GOT3 (cell line): Measurements from ENCODE around the gene NEURL1B.
"Not testable (repeated sequence)": the region's sequence is repeated elsewhere in the genome, so short reads cannot be mapped to it uniquely, and the experiment has no call there.

ENCODE experiments used
- DNase-seq: peaks from one replicate; lab custom pipeline; 2025; ENCODE audit warnings: mixed read lengths; lab: John Stamatoyannopoulos, UW

Gene NEURL1B

GRCh38 chr5:172657524-172658233, 16.6 kb downstream of the NEURL1B start:
- not testable (repeated sequence) for DNase-seq

DNA sequence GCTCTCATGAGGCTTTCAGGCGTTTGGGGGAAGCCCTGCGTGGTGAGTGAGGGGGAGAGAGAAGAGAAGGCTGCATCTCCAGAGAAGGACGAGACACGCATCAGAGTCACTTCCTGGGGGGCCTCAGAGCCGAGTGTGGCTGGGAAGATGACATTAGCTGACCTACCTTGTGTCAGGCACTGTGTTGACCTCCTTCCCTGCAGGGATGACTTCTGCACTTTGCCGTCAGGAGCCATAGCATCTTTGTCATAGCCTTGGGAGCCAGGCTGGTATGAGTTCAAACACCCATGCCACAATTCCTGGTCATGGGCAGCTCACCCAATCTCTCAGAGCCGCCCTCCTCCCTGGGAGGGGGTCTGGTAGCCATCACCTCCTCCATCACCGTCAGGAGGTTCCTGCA, 17.3 kb downstream of the NEURL1B start:
- no peak for DNase-seq

- DNase-seq, result no peak
These were observed 18.0 kb downstream of the NEURL1B start for GRCh38 chr5:172658961-172659501.

GRCh38 chr5:172659570-172659908, 18.5 kb downstream of the NEURL1B start:
- no peak for DNase-seq

DNA sequence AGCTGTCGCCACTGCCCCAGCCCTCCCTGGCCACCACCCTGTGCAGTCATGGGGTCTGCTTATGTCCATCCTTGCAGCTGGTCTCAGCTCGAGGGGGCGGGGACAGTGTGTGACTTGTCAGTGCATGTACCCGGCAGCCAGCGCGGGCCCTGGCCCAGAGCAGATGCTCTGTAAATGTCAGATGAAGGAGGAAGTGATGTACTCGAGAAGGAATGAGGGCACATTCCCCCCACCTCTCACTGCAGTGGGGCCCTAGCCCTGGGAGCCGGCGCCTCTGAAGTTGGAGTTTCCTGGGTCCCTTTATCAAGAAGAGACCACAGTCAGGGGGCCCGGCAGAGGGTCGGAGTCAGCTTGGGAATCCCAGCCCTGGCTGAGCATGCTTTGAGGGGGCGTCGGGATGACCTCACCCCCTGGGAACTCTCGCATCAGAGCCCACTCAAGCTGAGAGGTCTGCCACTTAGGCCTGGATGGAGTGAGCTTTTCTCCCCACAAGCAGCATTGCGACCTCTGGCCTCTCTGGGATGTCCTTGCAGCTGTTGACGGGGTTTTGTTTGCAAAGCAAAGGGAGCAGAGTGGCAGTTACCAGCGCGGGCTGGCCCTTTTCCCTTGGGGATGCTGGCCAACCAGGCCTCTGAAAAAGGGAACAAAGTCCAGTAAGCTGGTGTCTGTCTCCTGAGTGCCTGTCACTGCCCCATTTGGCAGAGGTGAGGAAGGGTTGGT, 19.0 kb downstream of the NEURL1B start:
- no peak for DNase-seq

DNA sequence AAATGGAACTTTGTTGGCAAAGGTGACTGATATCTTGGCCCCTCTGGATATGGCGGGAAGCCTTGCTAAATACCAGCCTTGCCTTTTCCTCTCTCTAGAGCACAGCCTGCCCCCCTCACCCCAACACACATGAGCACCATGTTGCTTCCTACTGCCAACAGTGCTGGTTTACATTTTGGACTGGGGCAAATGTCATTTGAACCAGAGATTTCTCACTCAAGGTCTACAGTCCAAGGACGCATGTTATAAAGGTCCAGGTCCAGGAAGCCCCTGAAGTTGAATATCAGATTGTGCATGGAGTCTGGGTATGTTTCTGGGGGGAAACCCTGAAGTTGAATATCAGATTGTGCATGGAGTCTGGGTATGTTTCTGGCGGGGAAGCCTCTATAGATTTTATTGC, 19.9 kb downstream of the NEURL1B start:
- no peak for DNase-seq

DNA sequence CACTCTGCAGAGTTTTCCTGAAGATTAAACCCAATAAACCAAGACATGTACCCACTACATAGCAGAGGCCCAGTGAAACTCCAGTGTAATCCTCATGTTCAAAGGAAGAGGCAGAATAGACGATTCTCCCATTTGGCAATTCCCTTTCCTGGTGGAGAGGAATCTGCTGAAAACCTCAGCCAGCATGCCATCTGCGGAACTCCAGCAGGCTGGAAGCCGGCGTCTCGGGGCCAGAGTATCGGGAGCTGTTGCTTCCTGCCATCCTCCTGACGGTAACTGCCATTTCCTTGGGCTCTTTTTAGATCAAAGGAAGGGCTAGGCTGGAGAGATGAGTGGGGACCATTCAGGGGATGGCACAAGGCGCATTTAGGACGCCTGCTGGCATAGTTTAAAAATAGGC, 20.5 kb downstream of the NEURL1B start:
- no peak for DNase-seq

DNA sequence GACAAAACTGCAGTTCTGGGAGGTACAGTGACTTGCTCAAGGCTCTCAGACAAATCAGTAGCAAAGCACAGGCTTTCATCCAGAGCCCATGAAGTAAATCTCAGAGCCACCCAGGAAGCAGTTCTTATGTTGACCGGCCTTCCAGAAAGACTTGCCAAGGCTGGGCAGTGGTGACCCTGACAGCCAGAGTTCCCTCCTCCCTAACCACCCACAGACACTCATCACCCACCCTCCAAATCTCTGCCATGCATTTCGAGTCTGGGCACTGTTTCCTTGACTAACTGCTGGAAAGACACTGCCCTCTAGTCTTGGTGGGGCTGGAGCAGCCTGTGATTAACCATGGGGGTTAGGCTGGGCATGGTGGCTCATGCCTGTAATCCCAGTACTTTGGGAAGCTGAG, 21.5 kb downstream of the NEURL1B start:
- DNase-seq, result no peak

DNA sequence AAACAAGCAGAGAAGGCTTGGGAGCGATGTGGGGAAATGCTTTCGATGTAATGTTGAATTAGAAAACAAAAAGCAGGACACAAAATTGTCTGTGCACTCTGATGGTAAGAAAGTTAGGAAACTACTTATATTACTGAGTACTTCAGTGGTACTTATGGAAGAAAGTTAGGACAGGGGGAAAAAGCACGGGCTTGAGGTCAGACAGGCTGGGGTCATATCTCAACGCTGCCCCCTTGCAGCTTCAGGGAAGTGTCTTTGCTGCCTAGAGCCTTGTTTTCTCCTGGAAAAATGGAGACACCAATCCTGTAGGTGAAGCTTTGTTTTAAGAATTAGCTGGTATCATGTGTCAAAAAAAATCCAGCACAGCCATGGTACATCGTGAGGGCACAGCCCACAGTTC, 23.0 kb downstream of the NEURL1B start:
- DNase-seq, result no peak

- DNase-seq, result no peak
These were observed 23.8 kb downstream of the NEURL1B start for GRCh38 chr5:172664681-172665541.

- no peak for DNase-seq
These were observed 25.2 kb downstream of the NEURL1B start for GRCh38 chr5:172666251-172666650.

DNA sequence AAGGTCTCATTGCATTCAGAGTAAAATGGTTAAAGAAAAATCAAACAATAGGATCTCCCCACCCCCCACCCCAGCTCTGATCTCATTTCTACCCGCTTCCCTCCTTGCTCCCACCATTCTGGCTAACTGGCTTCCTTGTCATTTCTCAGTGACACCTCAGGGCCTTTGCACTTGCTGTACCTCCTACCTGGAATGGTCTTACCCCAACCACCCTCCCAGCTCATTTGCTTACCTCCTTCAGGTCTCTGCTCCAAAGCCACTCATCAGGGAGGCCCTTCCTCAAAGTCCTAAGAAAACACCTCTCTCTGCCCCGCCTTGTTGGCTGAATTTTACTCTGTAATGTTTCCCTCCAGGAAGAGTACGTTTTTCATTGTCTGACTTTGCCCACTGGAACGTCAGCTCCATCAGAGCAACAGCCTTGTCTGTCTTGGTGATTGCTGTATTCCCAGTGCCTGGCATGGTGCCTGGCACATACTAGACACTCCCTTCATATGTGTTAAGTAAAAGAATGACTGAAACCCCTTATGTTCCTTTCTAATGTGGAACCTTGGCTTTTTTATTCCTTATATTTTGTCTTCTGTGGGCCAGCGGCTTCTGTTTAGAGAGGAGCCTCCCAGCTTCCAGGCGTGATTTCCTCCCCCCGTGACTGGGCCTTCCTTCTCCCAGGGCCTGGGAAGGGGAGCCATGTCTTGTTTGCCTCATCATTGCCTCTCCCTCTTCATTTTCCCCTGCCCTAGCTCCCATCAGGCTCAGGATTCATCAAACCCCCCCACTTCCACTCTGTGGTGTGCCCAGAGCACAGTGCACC, 26.9 kb downstream of the NEURL1B start:
- no peak for DNase-seq

- DNase-seq, result no peak
These were observed 27.6 kb downstream of the NEURL1B start for GRCh38 chr5:172668594-172669071.

GRCh38 chr5:172669386-172670004, 28.4 kb downstream of the NEURL1B start:
- DNase-seq, result no peak

DNA sequence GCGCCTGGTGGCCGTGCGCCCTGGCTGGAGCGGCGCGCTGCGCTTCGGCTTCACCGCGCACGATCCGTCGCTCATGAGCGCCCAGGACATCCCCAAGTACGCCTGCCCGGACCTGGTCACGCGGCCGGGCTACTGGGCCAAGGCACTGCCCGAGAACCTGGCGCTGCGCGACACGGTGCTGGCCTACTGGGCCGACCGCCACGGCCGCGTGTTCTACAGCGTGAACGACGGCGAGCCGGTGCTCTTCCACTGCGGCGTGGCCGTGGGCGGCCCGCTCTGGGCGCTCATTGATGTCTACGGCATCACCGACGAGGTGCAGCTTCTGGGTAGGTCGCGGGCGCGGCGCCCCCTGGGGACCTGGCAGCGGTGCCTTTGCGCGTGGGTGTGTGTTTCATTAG, 28.9 kb downstream of the NEURL1B start:
- no peak for DNase-seq

DNA sequence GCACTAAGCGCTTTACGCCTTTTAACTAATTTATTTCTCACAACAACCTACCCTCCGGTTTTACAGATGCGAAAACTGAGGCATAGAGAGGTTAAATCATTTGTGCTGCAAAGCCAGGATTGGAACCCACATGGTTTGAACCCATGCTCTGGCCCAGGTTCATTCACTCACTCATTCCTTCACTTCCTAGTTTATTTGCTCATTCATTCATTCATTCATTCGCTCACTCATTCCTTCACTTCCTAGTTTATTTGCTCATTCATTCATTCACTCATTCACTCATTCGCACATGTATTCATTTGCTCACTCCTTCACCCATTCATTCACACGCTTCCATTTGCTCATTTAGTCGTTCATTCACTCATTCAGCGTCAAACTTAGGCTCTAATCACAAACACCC, 29.4 kb downstream of the NEURL1B start:
- no peak for DNase-seq

GRCh38 chr5:172671091-172671490, 30.0 kb downstream of the NEURL1B start:
- no peak for DNase-seq

GRCh38 chr5:172672681-172673080, 31.6 kb downstream of the NEURL1B start:
- no peak for DNase-seq

DNA sequence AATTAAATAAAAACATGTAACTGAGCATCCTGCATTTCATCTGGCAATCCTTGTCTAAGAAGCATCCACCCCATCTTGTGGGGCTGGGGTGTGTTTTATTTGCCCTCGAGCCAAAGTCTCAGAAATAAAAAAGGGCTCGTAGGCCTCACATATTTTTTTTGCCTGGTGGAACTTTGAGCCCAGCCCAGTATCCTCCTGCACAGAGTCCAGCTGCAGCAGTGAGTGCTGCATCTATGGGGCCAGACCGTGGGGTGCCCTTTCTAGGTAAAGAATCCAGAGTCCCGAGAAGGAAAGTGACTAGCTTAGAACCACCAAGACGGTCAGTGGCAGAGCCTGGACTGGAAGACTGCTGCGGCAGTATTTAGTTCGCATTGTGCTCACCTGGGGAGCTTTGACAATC, 33.1 kb downstream of the NEURL1B start:
- no peak for DNase-seq

GRCh38 chr5:172676914-172677475, 35.9 kb downstream of the NEURL1B start:
- DNase-seq, result no peak
